HG03159 (cell line): ENCODE measurements around the gene SCP2.

Experiments used
- ATAC-seq: cut with Tn5 transposase; IDR thresholded peaks from one replicate; pipeline ENCODE4 v1.9.1; 2021; ENCODE audit warnings: mild to moderate bottlenecking, moderate library complexity; ENCODE audit not compliant: unreplicated experiment

Gene SCP2

GRCh38 chr1:53093778-53094532, 166.9 kb downstream of the SCP2 start:
- no peak for ATAC-seq

DNA sequence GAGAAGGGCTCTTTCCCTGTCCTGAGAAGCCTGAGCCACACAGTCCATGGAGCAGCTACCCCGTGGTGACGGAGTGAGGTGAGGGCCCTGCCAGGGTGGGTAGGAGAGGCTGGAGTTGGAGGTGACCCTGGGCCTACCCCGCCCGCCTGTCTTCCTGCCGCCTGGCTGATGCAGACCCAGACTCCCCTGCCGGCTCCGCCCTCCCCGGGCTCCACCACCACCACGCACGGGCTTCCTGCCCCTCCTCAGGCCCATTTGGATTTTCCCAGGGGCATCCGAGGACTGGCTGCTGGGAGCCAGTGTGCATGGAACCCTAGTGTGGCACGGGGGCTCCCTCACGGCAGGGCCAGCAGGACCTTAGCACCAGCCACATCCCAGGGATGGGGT, 167.4 kb downstream of the SCP2 start:
- no peak for ATAC-seq
